ENCODE results near the gene OSBPL5.

Gene OSBPL5, protein sequence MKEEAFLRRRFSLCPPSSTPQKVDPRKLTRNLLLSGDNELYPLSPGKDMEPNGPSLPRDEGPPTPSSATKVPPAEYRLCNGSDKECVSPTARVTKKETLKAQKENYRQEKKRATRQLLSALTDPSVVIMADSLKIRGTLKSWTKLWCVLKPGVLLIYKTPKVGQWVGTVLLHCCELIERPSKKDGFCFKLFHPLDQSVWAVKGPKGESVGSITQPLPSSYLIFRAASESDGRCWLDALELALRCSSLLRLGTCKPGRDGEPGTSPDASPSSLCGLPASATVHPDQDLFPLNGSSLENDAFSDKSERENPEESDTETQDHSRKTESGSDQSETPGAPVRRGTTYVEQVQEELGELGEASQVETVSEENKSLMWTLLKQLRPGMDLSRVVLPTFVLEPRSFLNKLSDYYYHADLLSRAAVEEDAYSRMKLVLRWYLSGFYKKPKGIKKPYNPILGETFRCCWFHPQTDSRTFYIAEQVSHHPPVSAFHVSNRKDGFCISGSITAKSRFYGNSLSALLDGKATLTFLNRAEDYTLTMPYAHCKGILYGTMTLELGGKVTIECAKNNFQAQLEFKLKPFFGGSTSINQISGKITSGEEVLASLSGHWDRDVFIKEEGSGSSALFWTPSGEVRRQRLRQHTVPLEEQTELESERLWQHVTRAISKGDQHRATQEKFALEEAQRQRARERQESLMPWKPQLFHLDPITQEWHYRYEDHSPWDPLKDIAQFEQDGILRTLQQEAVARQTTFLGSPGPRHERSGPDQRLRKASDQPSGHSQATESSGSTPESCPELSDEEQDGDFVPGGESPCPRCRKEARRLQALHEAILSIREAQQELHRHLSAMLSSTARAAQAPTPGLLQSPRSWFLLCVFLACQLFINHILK

DNA sequence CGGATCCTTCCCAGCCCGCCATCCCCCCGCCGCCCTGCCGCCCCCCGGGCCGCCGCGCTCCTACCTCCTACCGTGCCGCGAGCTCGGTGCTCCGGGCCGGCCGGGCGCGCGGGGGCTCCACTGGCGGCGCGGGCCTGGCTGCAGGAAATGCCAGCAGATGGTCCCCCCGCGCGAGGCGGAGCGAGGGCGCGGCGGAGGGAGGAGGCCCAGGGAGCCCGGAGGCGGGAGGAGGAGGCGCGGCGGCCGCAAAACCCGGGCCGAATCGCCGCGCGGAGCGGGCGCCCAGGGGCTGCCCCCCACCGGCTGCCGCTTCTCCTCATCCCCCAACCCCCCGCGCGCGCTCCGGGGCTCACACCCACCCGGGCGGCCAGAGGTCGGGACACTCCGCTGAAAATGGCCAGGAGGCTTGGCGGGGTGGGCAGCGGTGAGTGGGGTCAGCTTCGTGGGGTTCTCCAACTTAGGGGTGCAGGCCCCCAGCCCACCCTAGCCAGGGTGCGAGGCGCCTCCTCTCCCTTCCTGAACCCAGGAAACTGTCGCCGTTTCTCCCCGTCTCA, at the start of gene OSBPL5:
Gene OSBPL5 (minus strand): TSS at position 159 of the 554 bp plus-strand sequence. CDS start 36,162 bp downstream, outside the sequence.
- no peak for DNase-seq

DNA sequence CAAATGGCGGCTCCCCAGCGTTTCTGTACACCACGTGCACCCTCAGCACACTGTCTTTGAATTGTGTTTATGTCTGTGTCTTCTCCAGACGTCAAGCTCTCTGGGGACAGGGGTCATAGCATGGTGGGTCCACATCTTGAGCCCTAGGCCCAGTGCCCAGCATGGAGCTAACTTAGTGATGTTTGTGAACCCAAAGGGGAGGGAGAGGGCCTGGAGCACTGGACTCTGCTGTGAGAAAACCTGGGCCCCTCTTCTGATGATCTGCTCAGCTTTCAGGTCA, 49.2 kb upstream of the OSBPL5 start:
- no peak for DNase-seq

DNA sequence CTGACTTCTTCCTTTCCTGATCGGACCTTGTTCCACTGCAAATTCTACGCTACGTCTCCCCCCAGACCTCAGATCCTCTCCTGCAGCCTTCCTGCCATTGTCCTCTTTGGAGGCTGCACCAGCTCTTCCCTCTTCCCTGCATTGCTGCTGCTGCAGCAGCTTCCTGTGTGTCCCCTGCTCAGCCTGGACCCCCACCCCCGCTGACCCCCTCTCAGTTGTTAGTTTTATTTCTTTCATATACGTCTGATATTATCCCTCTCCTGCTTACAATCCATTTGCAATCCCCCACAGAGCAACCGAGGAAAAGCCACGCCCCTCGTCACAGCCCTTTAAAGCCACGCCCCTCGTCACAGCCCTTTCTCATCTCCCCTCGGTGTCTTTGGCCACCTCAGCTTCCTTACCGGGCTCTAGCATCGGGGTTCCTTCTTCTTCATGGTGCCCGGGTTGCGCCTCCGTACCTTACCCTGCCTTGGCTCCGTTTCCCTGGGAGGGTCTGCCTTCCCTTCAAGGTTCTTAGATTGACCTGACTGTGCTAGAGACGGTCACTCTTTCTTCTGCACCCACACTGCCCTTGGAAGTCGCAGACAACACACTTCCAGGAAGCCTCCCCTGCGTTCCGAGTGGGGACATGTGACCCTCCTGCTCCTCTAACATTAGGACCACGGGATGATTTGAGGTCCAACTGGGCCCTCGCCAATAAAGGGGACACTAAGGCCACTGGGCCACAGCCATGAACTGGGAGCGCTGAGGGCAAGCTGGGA, 48.7 kb upstream of the OSBPL5 start:
- no peak for DNase-seq

DNA sequence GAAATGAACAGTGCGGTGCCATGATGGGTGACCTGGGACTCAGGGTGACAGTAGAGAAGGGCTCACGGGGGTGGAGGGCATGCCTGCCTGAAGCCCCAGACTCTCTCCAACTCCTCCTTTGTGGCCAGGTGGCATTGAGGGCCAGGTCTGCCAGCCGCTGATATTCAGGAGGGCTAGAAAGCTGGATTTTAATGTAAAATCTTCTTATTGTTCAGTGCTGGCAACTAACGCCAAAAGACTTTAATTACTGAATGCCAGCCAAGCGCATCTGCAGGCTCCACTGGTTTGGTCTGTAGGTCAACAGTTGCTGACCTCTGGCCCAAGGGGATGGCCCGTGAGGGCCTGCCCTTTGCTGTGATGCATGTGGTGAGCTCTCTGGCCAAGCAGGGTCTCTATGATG, 43.2 kb upstream of the OSBPL5 start:
- no peak for DNase-seq

DNA sequence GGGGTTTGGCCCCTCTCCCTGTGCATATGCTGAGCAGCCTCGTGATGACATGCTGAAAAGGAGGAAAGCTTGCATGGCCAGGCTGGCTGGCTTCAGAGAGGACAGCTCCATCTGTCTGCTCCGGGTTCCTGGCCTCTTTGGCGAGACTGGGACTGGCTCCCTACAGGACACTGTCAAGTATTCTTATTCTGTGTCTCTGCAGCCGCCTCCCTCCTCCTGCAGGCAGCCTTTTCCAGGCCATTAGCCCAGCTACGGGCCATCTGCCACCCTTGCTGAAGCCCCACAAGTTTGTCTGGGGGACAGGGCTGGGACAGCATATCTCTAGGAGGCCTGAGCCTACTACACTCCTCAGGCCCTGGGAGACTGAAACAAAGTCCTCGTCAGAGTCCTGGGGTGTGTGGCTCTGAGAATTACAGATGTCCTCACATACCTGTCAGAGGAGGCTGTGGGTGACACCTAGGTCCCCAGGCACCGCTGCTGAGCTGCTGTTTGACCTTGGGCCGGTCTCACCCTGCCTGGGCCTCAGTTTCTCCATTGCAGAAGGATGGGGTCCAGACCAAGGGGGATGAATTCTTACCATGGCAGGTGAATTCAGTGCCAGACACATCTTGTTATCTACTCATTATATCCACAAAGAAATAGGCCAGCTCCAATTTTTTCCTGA, 42.5 kb upstream of the OSBPL5 start:
- DNase-seq = no peak

DNA sequence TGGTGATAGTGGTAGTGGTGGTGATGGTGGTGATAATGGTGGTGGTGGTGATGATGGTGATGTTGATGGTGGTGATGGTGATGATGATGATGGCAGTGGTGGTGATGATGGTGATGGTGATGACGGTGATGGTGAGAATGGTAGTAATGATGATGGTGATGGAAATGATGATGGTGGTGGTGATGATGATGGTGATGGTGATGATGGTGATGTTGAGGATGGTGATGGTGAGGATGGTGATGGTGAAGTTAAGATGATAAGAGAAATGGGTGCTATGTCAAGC, 41.8 kb upstream of the OSBPL5 start:
- DNase-seq = no peak

DNA sequence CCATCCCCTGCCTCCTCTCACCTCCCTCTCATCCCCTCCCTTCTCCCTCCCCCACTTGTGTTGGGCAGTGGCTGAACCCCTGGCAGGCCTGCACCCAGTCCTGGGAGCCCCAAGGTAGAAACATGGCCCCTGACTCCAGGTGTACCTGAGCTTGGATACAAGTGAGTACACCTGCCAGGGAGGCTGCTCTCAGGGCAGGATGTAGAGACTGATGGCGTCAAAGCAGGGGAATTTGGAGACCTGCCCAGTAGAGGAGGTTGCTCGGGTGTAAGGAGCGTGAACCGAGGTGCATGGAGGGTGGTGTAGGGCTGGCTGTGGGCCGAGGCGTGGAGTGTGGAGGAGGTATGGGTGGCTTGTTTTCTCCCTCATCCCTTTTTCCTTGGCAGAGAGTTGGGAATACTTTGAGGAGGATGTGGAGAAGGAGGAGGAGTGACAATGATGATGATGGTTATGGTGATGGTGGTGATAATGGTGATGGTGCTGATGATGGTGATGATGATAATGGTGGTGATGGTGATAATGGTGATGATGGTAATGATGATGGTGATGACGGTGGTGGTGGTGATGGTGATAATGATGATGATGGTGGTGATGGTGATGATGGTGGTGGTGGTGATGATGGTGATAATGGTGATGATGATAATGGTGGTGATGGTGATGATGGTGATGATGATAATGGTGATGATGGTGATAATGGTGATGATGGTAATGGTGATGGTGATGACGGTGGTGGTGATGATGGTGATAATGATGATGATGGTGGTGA, 41.2 kb upstream of the OSBPL5 start:
- DNase-seq = no peak

DNA sequence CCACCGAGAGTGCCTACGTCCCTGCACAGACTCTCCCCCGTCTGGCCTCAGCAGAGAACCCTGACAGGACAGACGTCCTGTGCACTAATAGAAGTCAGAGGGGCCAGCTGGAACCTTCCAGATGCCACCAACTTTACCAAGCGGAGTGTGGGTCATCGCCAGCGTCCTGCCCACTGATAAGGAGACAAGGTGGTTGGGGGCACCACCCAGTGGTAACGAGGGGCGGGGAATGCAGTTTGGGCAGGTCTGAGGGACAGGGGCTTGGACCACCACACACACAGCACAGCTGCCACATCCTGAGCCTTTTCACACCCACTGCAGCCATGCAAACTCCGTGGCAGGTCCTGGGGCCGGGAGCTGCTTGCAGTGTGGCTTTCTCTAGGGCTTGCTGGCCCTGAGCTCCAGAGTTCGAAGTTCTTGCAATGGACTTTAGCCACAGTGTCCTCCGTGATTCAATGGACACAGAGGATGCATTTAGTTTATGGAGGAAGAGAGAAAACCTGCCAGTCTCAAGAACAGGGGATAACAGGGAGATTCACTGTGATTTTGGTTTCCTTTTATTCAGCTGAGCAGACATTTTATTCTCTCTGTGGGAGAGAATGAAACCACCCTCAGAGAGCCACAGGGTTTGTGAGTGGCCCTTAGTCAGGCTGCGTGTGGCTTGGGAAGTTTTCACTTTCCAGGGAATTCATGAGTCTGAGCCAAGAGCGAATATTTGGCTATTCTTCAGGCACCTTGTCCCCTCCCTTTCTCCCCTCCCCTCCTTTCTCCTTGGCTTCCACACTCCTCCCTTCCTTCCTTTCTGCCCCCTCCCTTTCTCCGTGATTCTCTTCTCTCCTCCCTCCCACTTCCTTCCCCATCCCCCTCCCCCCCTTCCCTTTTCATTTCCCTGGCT, 40.4 kb upstream of the OSBPL5 start:
- no peak for DNase-seq

DNA sequence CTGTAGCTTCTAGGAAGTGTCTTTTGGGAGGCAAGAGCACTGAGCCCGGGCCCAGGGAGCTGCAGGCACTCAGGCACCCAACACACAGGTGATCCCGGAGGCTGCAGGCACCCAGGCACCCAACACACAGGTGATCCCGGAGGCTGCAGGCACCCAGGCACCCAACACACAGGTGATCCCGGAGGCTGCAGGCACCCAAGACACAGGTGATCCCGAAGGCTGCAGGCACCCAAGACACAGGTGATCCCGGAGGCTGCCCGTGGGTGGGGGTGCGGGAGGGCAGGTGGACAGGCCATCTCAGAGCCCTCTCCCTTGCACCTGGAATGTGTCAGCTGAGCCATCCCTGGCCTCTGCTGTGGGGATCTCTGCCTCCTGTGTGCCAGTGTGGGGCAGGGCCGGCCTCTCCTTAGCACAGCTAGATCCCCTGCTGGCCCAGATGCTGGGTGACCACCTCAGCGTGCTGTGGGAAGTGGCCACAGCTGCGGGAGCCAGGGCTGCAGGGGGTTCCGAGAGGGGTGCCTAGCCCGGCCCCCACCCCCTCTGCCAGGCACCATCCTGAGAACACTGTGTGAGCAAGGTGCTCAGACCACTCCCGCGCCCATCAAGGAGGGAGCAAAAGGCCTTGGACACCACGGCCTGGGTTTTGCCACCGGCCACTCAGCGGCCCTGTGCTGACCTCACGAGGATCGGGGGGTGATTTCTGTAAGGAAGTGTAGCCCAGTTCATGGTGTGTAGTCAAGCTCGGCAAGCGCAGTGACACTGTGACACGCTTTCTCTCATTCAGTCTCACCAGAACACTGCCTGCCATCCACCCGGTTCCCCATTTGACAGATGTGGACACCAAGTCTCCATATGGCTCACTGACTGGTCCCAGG, 39.3 kb upstream of the OSBPL5 start:
- no peak for DNase-seq

DNA sequence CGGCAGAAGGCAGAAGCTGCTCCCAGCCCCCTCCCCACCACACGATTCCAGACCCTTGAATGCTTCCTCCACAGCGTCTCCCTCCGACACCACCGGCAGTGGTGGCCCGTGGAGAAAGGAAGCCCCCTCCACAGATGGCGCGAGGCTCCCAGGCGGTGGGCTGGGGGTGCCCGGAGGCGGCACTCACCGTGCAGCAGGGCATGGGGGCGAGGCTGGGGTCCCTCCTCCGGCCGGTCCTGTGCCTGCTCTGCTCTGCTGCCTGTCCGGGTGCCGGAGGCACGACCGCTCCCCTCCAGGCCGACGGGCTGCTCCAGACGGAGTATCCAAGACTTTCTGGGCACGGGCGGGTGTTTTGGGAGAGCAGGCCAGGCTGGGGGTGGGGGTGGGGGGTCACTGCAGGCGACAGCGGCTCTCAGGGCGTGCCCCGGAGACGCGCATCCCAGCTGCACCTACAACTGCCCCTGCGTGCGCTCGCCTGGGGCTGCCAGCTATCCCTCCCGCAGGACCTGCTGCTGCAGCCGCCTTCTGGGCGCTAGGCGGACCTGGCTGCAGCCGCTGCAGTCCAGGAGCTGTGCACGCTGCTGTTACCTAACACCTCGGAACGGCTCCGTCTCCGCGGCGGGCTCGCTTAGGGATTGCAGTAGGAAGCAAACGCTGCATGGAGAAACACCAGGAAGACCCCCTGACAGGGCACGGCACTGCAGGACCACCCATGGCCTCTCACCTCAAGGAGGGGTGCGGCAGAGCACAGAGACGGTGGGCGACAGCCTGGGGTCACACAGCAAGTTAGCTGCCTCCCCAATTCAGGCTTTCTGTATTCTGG, 38.3 kb upstream of the OSBPL5 start:
- no peak for DNase-seq

DNA sequence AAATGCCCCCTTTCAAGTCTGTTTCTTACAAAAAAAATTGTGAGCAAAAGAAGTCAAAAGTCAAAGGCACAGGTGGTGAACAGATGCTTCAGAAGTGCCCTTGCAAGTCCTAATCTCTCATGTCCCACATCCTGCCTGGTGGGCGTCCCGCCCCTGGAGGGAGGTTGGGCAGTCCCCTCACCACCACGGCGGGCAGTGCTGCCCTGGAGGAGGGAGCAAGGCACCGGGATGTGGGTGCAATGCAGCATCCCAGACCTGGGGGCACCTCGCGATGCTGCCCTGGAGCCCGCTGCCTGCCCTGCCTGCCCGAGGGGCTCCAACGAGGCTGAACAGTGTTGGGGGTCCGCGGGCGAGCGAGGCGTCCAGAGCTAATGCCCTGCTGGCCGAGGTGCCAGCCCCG, 37.6 kb upstream of the OSBPL5 start:
- no peak for DNase-seq

DNA sequence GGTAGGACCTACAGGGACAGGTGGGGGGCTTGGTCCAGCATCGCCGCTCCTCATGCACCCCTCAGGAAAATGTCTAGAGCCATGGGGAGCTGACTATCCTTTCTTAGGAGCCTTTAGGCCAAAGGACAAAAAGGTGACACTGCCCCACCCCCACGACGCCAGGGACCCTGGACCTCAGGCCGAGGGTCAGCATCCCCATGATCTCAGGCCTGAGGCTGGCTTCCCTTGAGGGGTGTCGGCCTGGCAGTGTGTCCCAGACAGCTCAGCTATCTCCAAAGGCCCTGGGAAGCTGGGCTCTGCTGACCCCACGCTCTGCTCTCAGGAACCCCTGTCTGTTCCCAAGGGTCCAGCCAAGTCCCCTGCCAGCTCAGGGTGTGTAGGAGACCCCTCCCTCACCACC, 37.2 kb upstream of the OSBPL5 start:
- DNase-seq = no peak

DNA sequence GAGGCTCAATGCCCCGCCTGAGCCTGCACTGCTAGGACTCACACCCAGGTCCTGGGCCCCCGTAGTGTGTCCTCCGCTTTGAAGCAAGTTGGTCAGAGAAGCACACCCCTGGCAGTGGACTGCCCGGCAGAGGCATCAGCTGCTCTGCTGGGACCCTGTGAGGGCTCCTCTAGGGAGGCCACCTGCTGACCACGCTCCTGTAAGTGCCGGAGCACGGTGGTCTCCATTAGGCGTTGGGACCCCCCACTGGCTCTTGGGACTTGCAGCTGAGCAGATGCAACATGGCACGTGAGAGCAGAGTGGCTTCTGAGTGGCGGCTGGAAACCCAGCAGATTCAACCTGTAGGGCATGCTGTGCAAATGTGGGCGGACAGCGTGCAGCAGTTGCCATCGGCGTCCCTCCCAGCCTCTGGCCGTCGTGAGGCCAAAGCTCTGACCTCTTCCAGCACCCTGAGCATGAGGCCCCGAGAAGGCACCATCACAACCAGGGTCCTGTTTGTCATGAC, 36.6 kb upstream of the OSBPL5 start:
- DNase-seq = no peak

DNA sequence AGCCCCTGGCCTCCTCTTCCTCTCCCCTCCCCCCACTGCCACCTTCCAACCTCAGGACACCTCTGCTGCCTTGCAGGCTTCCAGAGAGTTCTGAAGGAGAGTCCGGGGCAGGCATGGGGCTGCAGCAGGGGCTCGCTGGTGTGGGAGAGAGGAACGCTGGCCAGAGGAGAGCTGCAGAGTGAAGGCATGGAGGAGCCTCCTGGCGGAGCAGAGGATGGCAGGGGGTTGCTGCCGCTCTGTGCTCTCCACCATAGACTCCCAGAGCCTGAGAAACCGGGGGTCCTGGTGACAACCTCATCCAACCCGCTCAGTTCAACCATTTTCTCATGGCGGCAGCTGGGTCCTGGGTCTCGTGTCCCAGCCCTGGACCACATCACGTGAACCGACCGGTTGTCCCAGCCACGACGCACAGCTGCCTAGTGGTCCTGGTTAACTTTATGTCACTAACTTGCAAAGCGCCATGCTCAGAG, 36.0 kb upstream of the OSBPL5 start:
- DNase-seq = no peak

DNA sequence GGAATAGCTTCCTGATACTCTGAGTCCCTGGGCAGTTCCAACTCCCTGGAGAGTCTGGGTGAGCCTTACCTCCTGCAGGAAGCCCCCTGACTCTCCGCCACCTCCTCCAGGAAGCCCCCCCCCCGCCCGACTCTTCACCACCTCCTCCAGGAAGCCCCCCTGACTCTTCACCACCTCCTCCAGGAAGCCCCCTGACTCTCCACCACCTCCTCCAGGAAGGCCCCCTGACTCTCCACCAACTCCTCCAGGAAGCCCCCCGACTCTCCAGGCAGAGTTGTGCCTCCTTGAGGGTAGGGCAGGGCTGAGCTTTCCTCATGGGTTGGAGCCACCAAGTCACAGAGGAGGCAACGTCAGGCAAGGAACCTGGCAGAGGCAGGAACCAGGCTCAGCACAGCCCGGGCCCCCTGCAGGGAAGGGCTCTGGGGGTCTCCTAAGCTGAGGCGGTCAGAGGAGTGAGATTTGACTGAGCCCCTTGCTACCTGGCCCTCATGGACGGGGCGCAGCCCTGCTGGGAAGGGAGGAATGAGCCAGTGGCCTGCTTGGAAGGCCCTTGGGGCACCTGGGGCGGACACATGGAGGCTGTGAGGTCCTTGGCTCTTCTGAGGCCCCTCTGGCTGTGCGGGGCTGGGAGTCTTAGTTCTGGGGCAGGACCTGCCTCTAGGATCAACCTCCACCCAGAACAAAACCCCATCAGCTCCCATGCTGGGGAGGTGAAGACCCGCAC, 35.4 kb upstream of the OSBPL5 start:
- DNase-seq = no peak

DNA sequence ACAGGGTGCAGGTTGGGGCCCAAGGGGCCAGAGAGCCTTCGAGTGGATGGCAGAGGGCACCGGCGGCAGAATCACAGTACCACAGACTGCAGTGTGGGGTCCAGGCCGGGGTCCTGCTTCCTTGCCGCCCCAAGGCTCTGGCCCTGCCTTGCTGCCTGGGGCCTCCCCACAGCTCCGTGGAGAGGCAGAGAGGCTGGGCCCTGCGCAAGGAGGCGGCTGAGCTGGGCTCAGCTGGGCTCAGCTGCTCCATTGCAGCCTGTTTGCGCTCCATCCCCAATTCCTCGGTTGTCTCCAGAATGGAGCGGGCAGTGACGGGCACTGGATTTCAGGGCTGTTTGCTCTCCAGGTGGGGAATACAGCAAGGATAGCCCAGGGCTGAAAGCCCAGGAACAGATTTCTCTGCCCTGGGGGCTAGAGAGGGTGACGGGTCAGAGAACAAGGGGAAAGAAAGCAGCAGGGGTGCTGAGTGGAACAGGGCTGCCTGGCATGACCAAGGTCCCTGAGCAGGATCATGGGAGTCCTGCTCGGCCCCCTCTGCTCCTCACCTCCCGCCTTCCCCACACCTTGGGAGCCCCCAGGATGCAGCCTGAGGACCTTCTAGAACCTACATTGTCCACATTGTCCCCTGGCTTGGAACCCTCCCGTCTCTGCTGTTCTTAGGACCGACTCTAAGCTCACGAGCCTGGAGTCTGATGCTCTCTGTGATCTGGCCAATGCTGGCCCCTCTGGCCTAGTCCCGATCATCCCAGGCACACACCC, 34.6 kb upstream of the OSBPL5 start:
- no peak for DNase-seq

DNA sequence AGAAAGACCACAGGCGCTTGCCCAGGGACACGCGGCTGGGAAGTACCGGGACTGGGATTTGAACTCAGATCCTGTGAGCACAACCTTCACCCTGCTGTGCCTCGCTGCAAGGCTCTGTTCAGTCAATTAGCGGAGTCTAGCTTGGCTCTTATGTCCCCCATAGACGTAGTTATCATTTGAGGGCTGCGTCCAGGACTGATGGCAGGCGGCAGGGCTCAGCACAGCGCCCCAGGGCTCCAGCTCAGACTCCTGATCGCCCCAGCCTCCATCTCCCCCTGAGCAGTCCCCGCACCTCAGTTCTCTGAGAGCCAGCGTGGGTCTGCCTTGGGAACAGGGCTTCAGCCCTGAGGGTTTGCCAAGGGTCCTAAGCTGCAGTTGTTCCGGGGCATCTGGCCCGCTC, 33.7 kb upstream of the OSBPL5 start:
- DNase-seq = no peak
